ENCODE results near the gene SORCS3. TPM values are rescaled to one million over a fixed set of nuclear protein-coding genes. Genes with fewer than 3 reads are reported as not detected.

SORCS3 gene
- total RNA-seq, 1 donor from 2014 or later = not detected

- intact Hi-C loops (cut with DNase I) = no loop called here
- DNase-seq (no peak), ATAC-seq (no peak)
- TF ChIP-seq CTCF (IDR thresholded peaks at IDR 0.05) = no peak
- H3K27me3 ChIP-seq = no peaks in the 10 kb centered on the region
- H3K9me3 ChIP-seq = no peaks in the 10 kb centered on the region
- H3K4me1 ChIP-seq = no peaks in the 10 kb centered on the region
- no peak overlapping the region for H3K27ac ChIP-seq
- H3K4me3 ChIP-seq = no peak overlapping the region
- no peaks in the 10 kb centered on the region for H3K36me3 ChIP-seq
Measured at GRCh38 chr10:104811166-104811565, 170.1 kb downstream of the SORCS3 start.

- Histone ChIP-seq H3K4me1 (no peaks in the 10 kb centered on the region), H3K4me3 (no peak overlapping the region), H3K36me3 (no peaks in the 10 kb centered on the region), H3K27me3 (no peaks in the 10 kb centered on the region), H3K9me3 (no peaks in the 10 kb centered on the region), H3K27ac (no peak overlapping the region)
- TF ChIP-seq CTCF (IDR thresholded peaks at IDR 0.05) = no peak
- DNase-seq = no peak
- no peak for ATAC-seq
- intact Hi-C loops (cut with DNase I) = no loop called here
Measured at GRCh38 chr10:104816501-104816900, 175.4 kb downstream of the SORCS3 start.

GRCh38 chr10:104819731-104820130 lies 178.6 kb downstream of the SORCS3 start:
- Histone ChIP-seq H3K27me3 (no peaks in the 10 kb centered on the region), H3K27ac (no peak overlapping the region), H3K9me3 (no peaks in the 10 kb centered on the region), H3K4me3 (no peak overlapping the region), H3K36me3 (no peaks in the 10 kb centered on the region), H3K4me1 (no peaks in the 10 kb centered on the region)
- ATAC-seq (no peak), DNase-seq (no peak)
- intact Hi-C loops (cut with DNase I) = no loop called here
- TF ChIP-seq CTCF (IDR thresholded peaks at IDR 0.05) = no peak

DNA sequence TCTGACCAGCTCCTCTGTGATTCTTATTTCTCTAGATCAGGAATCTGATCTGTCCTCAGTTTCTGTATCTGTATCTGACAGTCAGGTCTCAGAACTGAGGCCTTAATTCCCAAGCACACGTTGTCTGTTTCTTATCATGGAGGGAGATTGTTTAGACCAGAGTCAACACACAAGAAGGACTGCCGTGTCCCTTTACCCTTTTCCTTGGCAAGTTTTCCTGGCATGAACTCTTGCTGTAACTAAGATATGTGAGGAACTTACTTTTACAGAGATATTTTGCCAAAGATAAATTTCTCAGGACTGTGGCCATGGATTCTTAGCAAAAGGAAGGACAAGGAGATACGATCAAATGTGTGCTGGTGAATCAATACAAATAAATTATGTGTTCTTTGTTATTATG lies 181.0 kb downstream of the SORCS3 start:
- H3K9me3 ChIP-seq = no peaks in the 10 kb centered on the region
- no peak overlapping the region for H3K27ac ChIP-seq
- intact Hi-C loops (cut with DNase I) = no loop called here
- ATAC-seq (no peak), DNase-seq (no peak)
- no peak overlapping the region for H3K4me3 ChIP-seq
- H3K4me1 ChIP-seq = no peaks in the 10 kb centered on the region
- no peaks in the 10 kb centered on the region for H3K27me3 ChIP-seq
- no peaks in the 10 kb centered on the region for H3K36me3 ChIP-seq
- no peak for TF ChIP-seq CTCF (IDR thresholded peaks at IDR 0.05)

DNA sequence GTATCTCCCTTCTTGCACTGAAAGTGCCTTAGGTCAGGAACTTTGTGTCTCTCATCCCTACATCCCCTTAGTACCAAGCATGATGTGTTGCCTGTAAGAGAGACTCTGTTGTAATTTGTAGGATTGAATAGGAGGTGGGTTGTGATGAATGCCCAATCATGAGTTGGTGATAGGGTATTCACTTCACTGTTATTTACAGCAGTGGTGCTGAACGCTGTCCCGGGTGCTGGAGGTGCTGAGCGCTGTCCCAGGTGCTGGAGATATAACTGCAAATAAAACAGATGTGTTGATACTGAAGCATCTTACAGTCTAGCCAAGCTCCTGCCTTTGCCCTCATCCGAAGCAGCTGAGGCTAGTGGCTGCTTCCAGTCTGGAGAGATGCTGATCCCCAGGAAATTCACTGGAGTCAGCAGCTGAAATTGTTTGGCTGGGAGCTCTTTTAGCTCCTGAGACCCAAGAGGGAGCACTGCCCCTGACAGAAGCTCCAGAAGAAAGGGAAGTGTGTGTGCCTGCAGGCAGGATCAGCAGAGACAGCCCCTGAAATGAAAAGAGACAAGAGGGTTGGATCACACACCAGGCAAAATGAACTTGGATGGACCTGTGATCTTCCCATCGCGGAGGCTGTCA lies 183.4 kb downstream of the SORCS3 start:
- Histone ChIP-seq H3K4me3 (no peak overlapping the region), H3K27ac (no peak overlapping the region), H3K4me1 (no peaks in the 10 kb centered on the region), H3K36me3 (no peaks in the 10 kb centered on the region), H3K27me3 (no peaks in the 10 kb centered on the region), H3K9me3 (no peaks in the 10 kb centered on the region)
- no peak for TF ChIP-seq CTCF (IDR thresholded peaks at IDR 0.05)
- DNase-seq (no peak), ATAC-seq (peak; percentile 67)
- intact Hi-C loops (cut with DNase I) = no loop called here

- intact Hi-C loops (cut with DNase I) = no loop called here
- no peak for DNase-seq
Measured at GRCh38 chr10:104831272-104831671, 190.2 kb downstream of the SORCS3 start.

More at GRCh38 chr10:104831272-104831671, 190.2 kb downstream of the SORCS3 start:
- no peak for TF ChIP-seq CTCF (IDR thresholded peaks at IDR 0.05)
- Histone ChIP-seq H3K4me1 (no peaks in the 10 kb centered on the region), H3K4me3 (no peak overlapping the region), H3K27ac (no peak overlapping the region), H3K27me3 (no peaks in the 10 kb centered on the region), H3K9me3 (no peaks in the 10 kb centered on the region), H3K36me3 (no peaks in the 10 kb centered on the region)
- no peak for ATAC-seq
